ENCODE measurements around the gene RAB11A. TPM values are rescaled to one million over a fixed set of nuclear protein-coding genes. Genes with fewer than 3 reads are reported as not detected.

RAB11A gene
- total and polyA plus RNA-seq, 3 experiments from 2014 or later = 158 to 194 (median 159) TPM

DNA sequence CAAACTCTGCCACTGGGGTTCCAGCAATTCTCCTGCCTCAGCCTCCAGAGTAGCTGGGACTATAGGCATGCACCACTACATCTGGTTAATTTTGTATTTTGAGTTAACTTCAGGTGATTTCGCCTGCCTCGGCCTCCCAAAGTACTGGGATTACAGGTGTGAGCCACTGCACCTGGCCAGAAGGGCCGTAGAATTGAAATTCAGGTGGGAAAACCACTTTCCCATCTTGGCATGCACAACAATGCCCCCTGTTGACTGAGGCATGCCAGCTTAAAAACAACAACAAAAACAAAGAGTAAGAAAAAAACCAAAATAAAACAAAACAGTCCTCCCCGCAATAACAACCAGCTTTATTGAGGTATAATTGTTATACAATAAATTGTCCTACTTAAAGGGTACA lies 32.6 kb upstream of the RAB11A start:
- no peaks in the 10 kb centered on the region for H3K27me3 Mint-ChIP-seq
- peak in 1 of 5 donors; percentile 6 for DNase-seq
- Histone ChIP-seq H3K27ac (ENCODE audit: low read depth, low read length) (peak overlapping the region; percentile 68), H3K4me3 (ENCODE audit: low read length) (no peak overlapping the region), H3K36me3 (ENCODE audit: insufficient read depth, low read length) (no peaks in the 10 kb centered on the region), H3K27me3 (ENCODE audit: insufficient read depth, low read length, poor library complexity, severe bottlenecking) (no peaks in the 10 kb centered on the region), H3K9me3 (ENCODE audit: low read length) (no peaks in the 10 kb centered on the region), H3K4me1 (ENCODE audit: insufficient read depth, low read length) (peaks cover 27% of the 10 kb centered on the region)
- ChIA-PET POLR2A (interaction anchor here (0.6 kb wide), 1 partner anchor 92 kb away, joined by 3 read pairs; no protein-coding TSS in a partner anchor), CTCF (interaction anchor here (0.9 to 2.8 kb wide), 10 partner anchors 10 to 198 kb away, joined by 3 to 11 read pairs (median 4); partner anchors contain the start of gene RAB11A)
- H3K9me3 Mint-ChIP-seq = no peaks in the 10 kb centered on the region
- no peak overlapping the region for H3K4me3 Mint-ChIP-seq
- H3K27ac Mint-ChIP-seq = no peak overlapping the region
- H3K36me3 Mint-ChIP-seq = no peaks in the 10 kb centered on the region
- H3K4me1 Mint-ChIP-seq = peaks cover 27 to 33% (median 30%) of the 10 kb centered on the region in 3 donors

DNA sequence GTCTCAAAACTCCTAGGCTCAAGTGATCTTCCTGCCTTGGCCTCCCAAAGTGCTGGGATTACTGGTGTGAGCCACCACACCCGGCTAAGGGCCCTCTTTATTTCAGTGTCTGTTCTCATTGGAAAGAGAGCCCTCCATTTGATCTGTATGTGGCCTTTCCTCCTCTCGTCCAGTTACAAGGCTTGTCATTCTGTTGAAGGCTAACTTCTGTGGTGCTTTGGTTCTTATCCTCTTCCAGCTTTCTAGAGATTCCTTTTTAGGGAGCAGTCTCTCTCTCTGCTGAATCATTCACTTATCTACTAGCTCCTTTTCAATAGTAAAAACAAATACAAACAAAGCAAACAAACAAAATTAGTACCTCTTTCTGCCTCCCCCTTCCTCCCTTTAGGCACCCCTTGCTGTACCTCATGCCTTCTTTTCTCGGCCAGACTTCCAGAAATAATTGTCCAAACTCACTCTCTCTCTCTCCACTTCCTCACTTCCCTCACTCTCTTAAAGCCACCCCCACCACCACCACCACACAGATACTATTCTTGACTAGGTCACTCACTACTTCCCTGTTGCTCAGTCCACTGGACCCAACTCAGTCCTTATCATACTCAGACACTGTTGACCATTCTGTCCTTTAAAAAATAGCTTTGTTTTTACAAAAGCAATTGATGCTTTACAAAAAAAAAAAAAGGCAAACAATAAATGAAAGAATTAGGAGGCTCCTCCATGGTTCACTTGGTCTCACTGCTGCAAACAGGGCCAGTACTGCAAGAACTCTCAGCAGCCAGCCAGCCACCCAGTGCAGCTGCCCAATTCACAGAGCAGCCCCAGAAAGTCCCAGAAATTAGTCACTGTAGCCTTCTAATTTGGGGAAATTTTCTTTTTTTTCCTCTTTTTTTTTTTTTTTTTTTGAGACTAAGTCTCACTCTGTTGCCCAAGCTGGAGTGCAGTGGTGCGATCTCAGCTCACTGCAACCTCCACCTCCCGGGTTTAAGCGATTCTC lies 31.7 kb upstream of the RAB11A start:
- ChIA-PET POLR2A (no interaction called here), CTCF (interaction anchor here (0.9 to 2.8 kb wide), 9 partner anchors 9 to 199 kb away, joined by 3 to 11 read pairs (median 4); partner anchors contain the start of gene RAB11A)
- Mint-ChIP-seq H3K4me1 (peaks cover 21 to 25% (median 22%) of the 10 kb centered on the region in 3 donors), H3K4me3 (no peak overlapping the region), H3K27me3 (no peaks in the 10 kb centered on the region), H3K9me3 (no peaks in the 10 kb centered on the region), H3K27ac (peak overlapping the region in 2 of 8 donors; percentile 26 to 54), H3K36me3 (no peaks in the 10 kb centered on the region)
- no peak overlapping the region for H3K4me3 ChIP-seq (ENCODE audit: low read length)
- no peak for DNase-seq
- H3K36me3 ChIP-seq (ENCODE audit: insufficient read depth, low read length) = no peaks in the 10 kb centered on the region
- no peaks in the 10 kb centered on the region for H3K9me3 ChIP-seq (ENCODE audit: low read length)
- H3K27ac ChIP-seq (ENCODE audit: low read depth, low read length) = peak overlapping the region; percentile 68
- peaks cover 18% of the 10 kb centered on the region for H3K4me1 ChIP-seq (ENCODE audit: insufficient read depth, low read length)
- no peaks in the 10 kb centered on the region for H3K27me3 ChIP-seq (ENCODE audit: insufficient read depth, low read length, poor library complexity, severe bottlenecking)

GRCh38 chr15:65839354-65839901 lies 29.9 kb upstream of the RAB11A start:
- H3K27ac Mint-ChIP-seq = peak overlapping the region in 1 of 8 donors; percentile 50
- ChIA-PET POLR2A (no interaction called here), CTCF (no interaction called here)
- H3K27me3 Mint-ChIP-seq = no peaks in the 10 kb centered on the region
- Histone ChIP-seq H3K27ac (ENCODE audit: low read depth, low read length) (no peak overlapping the region), H3K4me1 (ENCODE audit: insufficient read depth, low read length) (no peaks in the 10 kb centered on the region), H3K36me3 (ENCODE audit: insufficient read depth, low read length) (no peaks in the 10 kb centered on the region), H3K4me3 (ENCODE audit: low read length) (no peak overlapping the region), H3K9me3 (ENCODE audit: low read length) (no peaks in the 10 kb centered on the region), H3K27me3 (ENCODE audit: insufficient read depth, low read length, poor library complexity, severe bottlenecking) (no peaks in the 10 kb centered on the region)
- H3K9me3 Mint-ChIP-seq = no peaks in the 10 kb centered on the region
- no peak overlapping the region for H3K4me3 Mint-ChIP-seq
- no peak for DNase-seq
- H3K36me3 Mint-ChIP-seq = no peaks in the 10 kb centered on the region
- H3K4me1 Mint-ChIP-seq = peaks cover 4 to 7% (median 5%) of the 10 kb centered on the region in 3 donors

DNA sequence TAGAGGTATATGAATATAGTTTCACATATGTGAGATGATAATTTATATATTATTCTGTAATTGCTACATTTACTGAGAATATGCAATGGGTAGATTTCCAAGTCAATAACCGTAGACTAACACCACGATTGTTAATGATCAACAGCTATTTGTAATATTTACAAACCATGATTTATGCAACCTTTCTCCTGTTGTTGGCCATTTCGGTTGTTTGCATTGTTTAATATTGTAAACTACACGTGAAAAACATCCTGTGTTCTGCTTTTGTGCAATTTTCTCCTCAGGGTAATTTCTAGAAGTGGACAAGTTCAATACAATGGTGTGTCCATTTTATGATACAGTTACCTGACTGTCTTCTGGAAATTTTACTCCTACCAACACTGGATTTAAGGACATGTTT lies 29.3 kb upstream of the RAB11A start:
- no peaks in the 10 kb centered on the region for H3K4me1 ChIP-seq (ENCODE audit: insufficient read depth, low read length)
- DNase-seq = no peak
- Mint-ChIP-seq H3K27me3 (no peaks in the 10 kb centered on the region), H3K4me3 (no peak overlapping the region), H3K9me3 (no peaks in the 10 kb centered on the region), H3K4me1 (peaks cover 3 to 5% (median 4%) of the 10 kb centered on the region in 3 donors), H3K27ac (no peak overlapping the region), H3K36me3 (no peaks in the 10 kb centered on the region)
- no peaks in the 10 kb centered on the region for H3K27me3 ChIP-seq (ENCODE audit: insufficient read depth, low read length, poor library complexity, severe bottlenecking)
- CTCF ChIA-PET = no interaction called here
- no peak overlapping the region for H3K4me3 ChIP-seq (ENCODE audit: low read length)
- POLR2A ChIA-PET = no interaction called here
- H3K36me3 ChIP-seq (ENCODE audit: insufficient read depth, low read length) = no peaks in the 10 kb centered on the region
- no peaks in the 10 kb centered on the region for H3K9me3 ChIP-seq (ENCODE audit: low read length)
- no peak overlapping the region for H3K27ac ChIP-seq (ENCODE audit: low read depth, low read length)

DNA sequence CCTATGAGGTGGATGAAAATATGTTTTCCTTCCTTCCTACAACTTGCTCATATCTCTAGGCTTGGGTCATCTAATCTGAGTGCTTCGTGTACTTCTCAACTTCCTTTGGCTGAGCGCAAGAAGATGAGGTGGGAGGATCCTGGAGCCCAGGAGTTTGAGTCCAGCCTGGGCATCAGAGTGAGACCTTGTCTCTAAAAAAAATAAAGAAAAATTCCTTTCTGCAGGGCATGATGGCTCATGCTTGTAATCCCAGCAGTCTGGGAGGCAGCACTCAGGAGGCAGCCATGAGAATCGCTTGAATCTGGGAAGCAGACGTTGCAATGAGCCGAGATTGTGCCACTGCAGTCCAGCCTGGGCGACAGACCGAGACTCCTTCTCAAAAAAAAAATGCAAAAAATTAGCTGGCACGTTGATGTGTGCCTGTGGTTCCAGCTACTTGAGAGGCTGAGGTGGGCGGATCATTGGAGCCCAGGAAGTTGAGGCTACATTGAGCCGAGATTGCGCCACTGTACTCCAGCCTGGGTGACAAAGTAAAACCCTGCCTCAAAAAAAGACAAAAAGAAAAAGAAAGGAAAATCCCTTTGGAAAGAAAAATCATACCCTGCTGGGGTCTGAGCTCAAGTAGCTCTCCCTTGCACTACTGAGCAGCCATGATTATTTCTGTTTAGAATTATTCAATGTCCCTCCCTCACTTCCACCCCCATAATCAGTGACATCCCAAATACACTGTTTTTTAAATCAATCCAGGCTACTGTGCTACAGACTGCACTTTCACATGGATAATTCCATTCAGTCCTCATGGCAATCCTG lies 28.0 kb upstream of the RAB11A start:
- no peak overlapping the region for H3K27ac ChIP-seq (ENCODE audit: low read depth, low read length)
- no peaks in the 10 kb centered on the region for H3K4me1 ChIP-seq (ENCODE audit: insufficient read depth, low read length)
- ChIA-PET POLR2A (no interaction called here), CTCF (no interaction called here)
- no peaks in the 10 kb centered on the region for H3K9me3 ChIP-seq (ENCODE audit: low read length)
- H3K27me3 Mint-ChIP-seq = no peaks in the 10 kb centered on the region
- H3K4me3 ChIP-seq (ENCODE audit: low read length) = no peak overlapping the region
- no peaks in the 10 kb centered on the region for H3K36me3 ChIP-seq (ENCODE audit: insufficient read depth, low read length)
- H3K4me1 Mint-ChIP-seq = peaks cover 3 to 5% (median 4%) of the 10 kb centered on the region in 3 donors
- no peak for DNase-seq
- no peaks in the 10 kb centered on the region for H3K36me3 Mint-ChIP-seq
- H3K27me3 ChIP-seq (ENCODE audit: insufficient read depth, low read length, poor library complexity, severe bottlenecking) = no peaks in the 10 kb centered on the region
- no peak overlapping the region for H3K4me3 Mint-ChIP-seq
- H3K9me3 Mint-ChIP-seq = no peaks in the 10 kb centered on the region
- peak overlapping the region in 1 of 8 donors; percentile 33 for H3K27ac Mint-ChIP-seq

- POLR2A ChIA-PET = no interaction called here
These were observed 23.3 kb upstream of the RAB11A start for GRCh38 chr15:65845826-65846519.

GRCh38 chr15:65847989-65848388 lies 21.3 kb upstream of the RAB11A start:
- Histone ChIP-seq H3K36me3 (ENCODE audit: insufficient read depth, low read length) (no peaks in the 10 kb centered on the region), H3K27ac (ENCODE audit: low read depth, low read length) (no peak overlapping the region), H3K27me3 (ENCODE audit: insufficient read depth, low read length, poor library complexity, severe bottlenecking) (peaks cover 4% of the 10 kb centered on the region), H3K4me1 (ENCODE audit: insufficient read depth, low read length) (no peaks in the 10 kb centered on the region), H3K9me3 (ENCODE audit: low read length) (no peaks in the 10 kb centered on the region), H3K4me3 (ENCODE audit: low read length) (no peak overlapping the region)
- no peak for DNase-seq
- H3K4me3 Mint-ChIP-seq = no peak overlapping the region
- peaks cover 0 to 4% of the 10 kb centered on the region in 2 donors for H3K27me3 Mint-ChIP-seq
- POLR2A ChIA-PET = no interaction called here
- no peak overlapping the region for H3K27ac Mint-ChIP-seq
- H3K36me3 Mint-ChIP-seq = peaks cover 0 to 3% (median 0%) of the 10 kb centered on the region in 3 donors
- CTCF ChIA-PET = interaction anchor here (1.1 kb wide), 1 partner anchor 10 kb away, joined by 5 read pairs; no protein-coding TSS in a partner anchor
- H3K9me3 Mint-ChIP-seq = no peaks in the 10 kb centered on the region
- no peaks in the 10 kb centered on the region for H3K4me1 Mint-ChIP-seq

More at GRCh38 chr15:65845826-65846519, 23.3 kb upstream of the RAB11A start:
- CTCF ChIA-PET = interaction anchor here (1.0 to 1.2 kb wide), 2 partner anchors 11 to 12 kb away, joined by 3 read pairs; no protein-coding TSS in a partner anchor
- H3K4me3 ChIP-seq (ENCODE audit: low read length) = no peak overlapping the region
- H3K27me3 ChIP-seq (ENCODE audit: insufficient read depth, low read length, poor library complexity, severe bottlenecking) = peaks cover 4% of the 10 kb centered on the region
- Mint-ChIP-seq H3K27ac (no peak overlapping the region), H3K4me1 (no peaks in the 10 kb centered on the region), H3K4me3 (no peak overlapping the region), H3K36me3 (peaks cover 0 to 3% (median 0%) of the 10 kb centered on the region in 3 donors), H3K9me3 (no peaks in the 10 kb centered on the region), H3K27me3 (peaks cover 0 to 4% of the 10 kb centered on the region in 2 donors)
- no peaks in the 10 kb centered on the region for H3K9me3 ChIP-seq (ENCODE audit: low read length)
- no peaks in the 10 kb centered on the region for H3K36me3 ChIP-seq (ENCODE audit: insufficient read depth, low read length)
- no peaks in the 10 kb centered on the region for H3K4me1 ChIP-seq (ENCODE audit: insufficient read depth, low read length)
- no peak overlapping the region for H3K27ac ChIP-seq (ENCODE audit: low read depth, low read length)
- no peak for DNase-seq
